Astrocyte (in vitro differentiated cells and primary cell): Measurements from ENCODE around the gene S100A6. TPM values are rescaled to one million over a fixed set of nuclear protein-coding genes. Genes with fewer than 3 reads are reported as not detected.

Source experiments
- DNase-seq: peaks from one replicate; pipeline ENCODE4 v3.0.0-alpha.2; 2010; ENCODE audit warnings: low read depth
- FAIRE-seq: peaks from 2 replicates; lab custom pipeline; 2011; peaks lifted over from hg19 to GRCh38; lab: Jason Lieb, UNC
- H2AFZ ChIP-seq: 2 replicates; pipeline ENCODE4 v1.6.0; 2012; ENCODE audit warnings: low read depth, low read length, inconsistent platforms
- H3K27ac ChIP-seq: 2 replicates; pipeline ENCODE4 v1.5.1; 2011; ENCODE audit warnings: low read depth, low read length, inconsistent platforms
- H3K27me3 ChIP-seq: 2 replicates; pipeline ENCODE4 v1.6.0; 2011; ENCODE audit warnings: low read length, inconsistent platforms; ENCODE audit not compliant: insufficient read depth
- H3K36me3 ChIP-seq: 2 replicates; pipeline ENCODE4 v1.5.1; 2011; ENCODE audit warnings: low read length, inconsistent platforms; ENCODE audit not compliant: insufficient read depth
- H3K4me1 ChIP-seq: 2 replicates; pipeline ENCODE4 v1.5.1; 2011; ENCODE audit warnings: low read length, inconsistent platforms; ENCODE audit not compliant: insufficient read depth
- H3K4me2 ChIP-seq: 2 replicates; pipeline ENCODE4 v1.6.0; 2012; ENCODE audit warnings: low read length, inconsistent platforms
- H3K4me3 ChIP-seq: 2 replicates; pipeline ENCODE4 v1.5.1; 2011; ENCODE audit warnings: low read depth, mild to moderate bottlenecking, low read length, inconsistent platforms; ENCODE audit not compliant: insufficient read depth
- H3K79me2 ChIP-seq: 2 replicates; pipeline ENCODE4 v1.6.0; 2012; ENCODE audit warnings: mild to moderate bottlenecking, low read length, inconsistent platforms; ENCODE audit not compliant: insufficient read depth
- H3K9ac ChIP-seq: 2 replicates; pipeline ENCODE4 v1.6.0; 2012; ENCODE audit warnings: mild to moderate bottlenecking, low read length, inconsistent platforms
- H3K9me3 ChIP-seq: 2 replicates; pipeline ENCODE4 v1.5.1; 2012; ENCODE audit warnings: low read depth, mild to moderate bottlenecking, low read length, inconsistent platforms; ENCODE audit not compliant: insufficient read depth
- H4K20me1 ChIP-seq: 2 replicates; pipeline ENCODE4 v1.6.0; 2012; ENCODE audit warnings: low read length, inconsistent platforms; ENCODE audit not compliant: insufficient read depth
- H3K27ac Mint-ChIP-seq: one replicate; pipeline ENCODE4 v1.8.0; 2021; ENCODE audit warnings: mild to moderate bottlenecking, mixed read lengths; ENCODE audit not compliant: unreplicated experiment
- H3K27me3 Mint-ChIP-seq: one replicate; pipeline ENCODE4 v1.8.0; 2021; ENCODE audit warnings: low read depth, mixed read lengths; ENCODE audit not compliant: unreplicated experiment
- H3K36me3 Mint-ChIP-seq: one replicate; pipeline ENCODE4 v1.8.0; 2021; ENCODE audit warnings: low read depth, mixed read lengths; ENCODE audit not compliant: unreplicated experiment
- H3K4me1 Mint-ChIP-seq: one replicate; pipeline ENCODE4 v1.8.0; 2021; ENCODE audit warnings: low read depth, mixed read lengths; ENCODE audit not compliant: unreplicated experiment
- H3K4me3 Mint-ChIP-seq: one replicate; pipeline ENCODE4 v1.8.0; 2021; ENCODE audit warnings: mild to moderate bottlenecking, moderate library complexity, mixed read lengths; ENCODE audit not compliant: unreplicated experiment
- H3K9me3 Mint-ChIP-seq: one replicate; pipeline ENCODE4 v1.8.0; 2021; ENCODE audit warnings: mild to moderate bottlenecking, mixed read lengths; ENCODE audit not compliant: unreplicated experiment
- CTCF ChIP-seq: IDR thresholded peaks from 2 replicates; pipeline ENCODE4 v1.5.1; 2011; ENCODE audit warnings: low read depth, mild to moderate bottlenecking, inconsistent platforms, low read length, moderate library complexity; ENCODE audit not compliant: insufficient read depth
- EZH2 ChIP-seq: IDR thresholded peaks from 2 replicates; pipeline ENCODE4 v1.6.1; 2012; ENCODE audit warnings: mild to moderate bottlenecking, low read length, inconsistent platforms; ENCODE audit not compliant: insufficient read depth
- total RNA-seq: library from RNA; stranded (reverse); gene quantifications from 2 replicates; pipeline ENCODE4 v1.2.1, GENCODE V29; 2021

Gene S100A6
- total RNA-seq, 1 donor from 2014 or later, result 125 TPM

GRCh38 chr1:153547560-153548551, 12.1 kb upstream of the S100A6 start:
- H3K4me3 Mint-ChIP-seq, result no peak overlapping the region
- H3K4me1 ChIP-seq, result peaks cover 40% of the 10 kb centered on the region
- no peak overlapping the region for H3K9ac ChIP-seq
- no peaks in the 10 kb centered on the region for H3K36me3 ChIP-seq
- no peak overlapping the region for H3K27ac Mint-ChIP-seq
- H3K4me1 Mint-ChIP-seq, result peaks cover 68% of the 10 kb centered on the region
- no peak overlapping the region for H3K4me2 ChIP-seq
- no peak overlapping the region for H3K27ac ChIP-seq
- FAIRE-seq, result no peak
- no peaks in the 10 kb centered on the region for H4K20me1 ChIP-seq
- no peak overlapping the region for H2AFZ ChIP-seq
- no peaks in the 10 kb centered on the region for H3K27me3 Mint-ChIP-seq
- H3K9me3 Mint-ChIP-seq, result no peaks in the 10 kb centered on the region
- no peaks in the 10 kb centered on the region for H3K27me3 ChIP-seq
- TF ChIP-seq EZH2, result no peak
- no peak for TF ChIP-seq CTCF
- H3K9me3 ChIP-seq, result no peaks in the 10 kb centered on the region
- H3K4me3 ChIP-seq, result no peak overlapping the region
- H3K79me2 ChIP-seq, result no peaks in the 10 kb centered on the region
- DNase-seq, result no peak
- H3K36me3 Mint-ChIP-seq, result no peaks in the 10 kb centered on the region

GRCh38 chr1:153546796-153547559, 11.2 kb upstream of the S100A6 start:
- Mint-ChIP-seq H3K4me3 (no peak overlapping the region), H3K27ac (peak overlapping the region; percentile 53), H3K27me3 (no peaks in the 10 kb centered on the region), H3K9me3 (no peaks in the 10 kb centered on the region), H3K36me3 (no peaks in the 10 kb centered on the region), H3K4me1 (peaks cover 74% of the 10 kb centered on the region)
- Histone ChIP-seq H3K79me2 (no peaks in the 10 kb centered on the region), H3K36me3 (no peaks in the 10 kb centered on the region), H3K4me3 (no peak overlapping the region), H4K20me1 (no peaks in the 10 kb centered on the region), H3K9ac (no peak overlapping the region), H3K9me3 (no peaks in the 10 kb centered on the region), H3K4me1 (peaks cover 40% of the 10 kb centered on the region), H2AFZ (no peak overlapping the region), H3K4me2 (no peak overlapping the region), H3K27me3 (no peaks in the 10 kb centered on the region), H3K27ac (no peak overlapping the region)
- FAIRE-seq, result no peak
- TF ChIP-seq CTCF (no peak), EZH2 (no peak)
- DNase-seq, result no peak
